ENCODE measurements around the gene CABP4. TPM values are rescaled to one million over a fixed set of nuclear protein-coding genes. Genes with fewer than 3 reads are reported as not detected.

Gene CABP4
- total RNA-seq, 1 donor from 2014 or later: 1.4 TPM

- TF ChIP-seq CTCF (IDR thresholded peaks at IDR 0.05; ENCODE audit: borderline replicate concordance): no peak
- Histone ChIP-seq H3K27me3 (ENCODE audit: low read depth) (no peaks in the 10 kb centered on the region), H3K36me3 (peaks cover 35% of the 10 kb centered on the region), H3K27ac (replicated peaks) (peak within 1 kb of the TSS; percentile 89), H3K9me3 (replicated peaks) (no peaks in the 10 kb centered on the region), H3K4me1 (peaks cover 31% of the 10 kb centered on the region), H3K4me3 (peak within 1 kb of the TSS; percentile 81)
- intact Hi-C loops (cut with micrococcal nuclease): no loop called here
- peak; percentile 99 for DNase-seq
Observed at GRCh38 chr11:67428052-67429001, 26.8 kb upstream of the CABP4 start, which contains the start of gene RPS6KB2. Gene RPS6KB2 (plus strand): TSS chr11:67428494. CDS start chr11:67428546, 52 bp downstream.

- H3K27ac ChIP-seq (replicated peaks): peak overlapping the region; percentile 89
Observed at GRCh38 chr11:67429038-67429668, 26.0 kb upstream of the CABP4 start.

GRCh38 chr11:67429722-67430121 lies 25.4 kb upstream of the CABP4 start:
- no peaks in the 10 kb centered on the region for H3K27me3 ChIP-seq (ENCODE audit: low read depth)
- no peak for DNase-seq
- H3K4me1 ChIP-seq: peaks cover 31% of the 10 kb centered on the region
- H3K27ac ChIP-seq (replicated peaks): no peak overlapping the region
- intact Hi-C loops (cut with micrococcal nuclease): no loop called here
- H3K36me3 ChIP-seq: peaks cover 49% of the 10 kb centered on the region
- H3K9me3 ChIP-seq (replicated peaks): no peaks in the 10 kb centered on the region
- peak overlapping the region; percentile 81 for H3K4me3 ChIP-seq
- no peak for TF ChIP-seq CTCF (IDR thresholded peaks at IDR 0.05; ENCODE audit: borderline replicate concordance)

More at GRCh38 chr11:67429038-67429668, 26.0 kb upstream of the CABP4 start:
- DNase-seq: no peak
- Histone ChIP-seq H3K36me3 (peaks cover 43% of the 10 kb centered on the region), H3K9me3 (replicated peaks) (no peaks in the 10 kb centered on the region), H3K4me1 (peaks cover 31% of the 10 kb centered on the region), H3K27me3 (ENCODE audit: low read depth) (no peaks in the 10 kb centered on the region), H3K4me3 (peak overlapping the region; percentile 81)
- intact Hi-C loops (cut with micrococcal nuclease): no loop called here
- no peak for TF ChIP-seq CTCF (IDR thresholded peaks at IDR 0.05; ENCODE audit: borderline replicate concordance)

GRCh38 chr11:67431346-67432249 lies 23.6 kb upstream of the CABP4 start:
- TF ChIP-seq CTCF (IDR thresholded peaks at IDR 0.05; ENCODE audit: borderline replicate concordance): no peak
- Histone ChIP-seq H3K9me3 (replicated peaks) (no peaks in the 10 kb centered on the region), H3K27ac (replicated peaks) (no peak overlapping the region), H3K4me3 (no peak overlapping the region), H3K4me1 (peaks cover 38% of the 10 kb centered on the region), H3K36me3 (peaks cover 65% of the 10 kb centered on the region), H3K27me3 (ENCODE audit: low read depth) (no peaks in the 10 kb centered on the region)
- intact Hi-C loops (cut with micrococcal nuclease): no loop called here
- DNase-seq: no peak
